ACHN (cell line): Measurements from ENCODE around the gene LEF1.
"Not testable (repeated sequence)": the region's sequence is repeated elsewhere in the genome, so short reads cannot be mapped to it uniquely, and the experiment has no call there.

Source experiments
- DNase-seq: peaks from one replicate; pipeline ENCODE4 v3.0.0-alpha.2; 2015
- in situ Hi-C: cut with HindIII; loops from 2 replicates; pipeline ENCODE4 v1.10.0; 2017; ENCODE audit warnings: low sequenced_read_pairs, low pct_ligation_motif_present, low pct_unique_long_range_greater_than_20kb

Gene LEF1

DNA sequence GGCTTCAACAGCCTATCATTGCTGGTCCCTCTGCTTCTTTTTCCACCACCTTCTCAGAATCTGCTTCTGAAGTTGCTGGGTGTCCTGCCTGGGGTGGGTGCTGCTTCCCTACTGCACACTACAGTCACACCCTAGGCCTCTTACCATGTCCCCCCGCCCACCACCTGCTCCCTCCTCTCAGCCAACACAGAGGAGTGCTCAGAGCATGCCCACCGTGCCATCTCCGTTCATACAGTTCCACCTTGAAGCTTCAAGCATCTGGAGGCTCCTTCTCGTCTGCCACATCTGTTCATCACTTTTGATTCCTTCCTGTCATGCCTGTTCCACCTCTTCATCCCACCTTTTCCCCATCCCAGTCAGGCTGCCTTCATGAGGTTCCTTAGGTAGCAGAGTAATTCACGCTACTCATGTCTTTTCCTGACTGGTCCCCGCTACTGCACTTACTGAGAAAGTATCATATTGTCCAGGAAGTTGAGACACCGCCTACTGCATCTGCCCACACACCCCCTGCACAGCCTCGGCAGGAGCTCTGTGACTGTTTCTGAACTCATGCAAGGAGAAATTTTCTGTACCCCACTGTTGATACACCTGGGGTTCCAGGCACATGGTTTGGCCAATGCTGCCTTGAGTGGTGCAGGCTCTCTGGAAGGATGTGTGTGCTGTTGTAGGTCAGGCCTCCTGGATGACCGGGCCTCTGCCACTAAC is 139.6 kb downstream of the LEF1 start:
- no peak for DNase-seq
- in situ Hi-C loops: no loop called here

DNA sequence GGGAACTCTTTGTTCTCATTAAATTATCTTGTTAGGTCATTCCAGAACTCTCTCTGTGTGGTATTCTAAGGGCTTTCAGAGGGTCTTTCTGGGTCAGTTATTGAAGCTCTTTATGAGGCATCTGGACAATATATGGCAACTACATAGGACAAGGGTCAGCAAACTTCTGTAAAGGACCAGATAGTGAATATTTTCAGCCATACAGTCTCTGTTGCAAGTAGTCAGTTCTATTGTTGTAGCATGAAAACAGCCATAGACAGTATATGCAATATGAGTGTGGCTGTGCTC is 143.9 kb downstream of the LEF1 start:
- no peak for DNase-seq
- in situ Hi-C loops: no loop called here

DNA sequence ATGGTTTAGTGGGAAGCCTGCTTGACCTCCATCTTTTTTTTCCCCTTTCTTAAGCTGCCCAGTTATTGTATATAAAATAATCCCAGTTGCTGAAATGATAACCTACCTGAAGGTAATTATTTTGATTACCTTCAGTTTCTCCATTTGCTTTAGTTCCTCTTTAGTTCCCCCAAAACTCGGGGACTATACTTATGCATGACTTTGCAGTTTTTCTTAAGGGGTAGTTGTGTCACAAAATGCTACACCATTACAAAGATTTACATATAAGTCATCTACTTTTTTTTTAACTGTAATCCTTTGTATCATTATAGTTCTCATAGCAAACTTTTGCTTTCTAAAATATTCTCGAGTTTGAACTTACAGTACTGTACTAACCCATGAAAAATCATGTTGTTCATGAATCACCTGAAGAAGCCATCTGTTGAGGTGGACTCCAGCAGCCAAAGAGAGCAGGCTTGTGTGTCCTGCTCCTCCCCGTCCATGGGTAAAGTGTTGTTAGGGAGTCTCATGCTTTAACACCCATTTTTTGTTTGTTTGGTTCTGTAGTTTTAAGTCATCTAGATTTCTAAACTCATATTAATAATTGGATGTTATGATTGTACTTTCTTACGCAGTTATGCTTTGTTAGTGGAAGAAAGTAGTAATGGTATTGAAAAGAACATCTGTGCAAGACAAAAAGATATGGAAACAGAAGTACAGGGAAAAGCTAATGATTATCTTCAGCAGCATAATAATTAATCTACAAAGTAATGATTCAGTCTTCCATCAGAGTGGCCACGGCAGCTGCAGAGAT is 144.5 kb downstream of the LEF1 start:
- DNase-seq: peak; percentile 6
- in situ Hi-C loops: no loop called here

DNA sequence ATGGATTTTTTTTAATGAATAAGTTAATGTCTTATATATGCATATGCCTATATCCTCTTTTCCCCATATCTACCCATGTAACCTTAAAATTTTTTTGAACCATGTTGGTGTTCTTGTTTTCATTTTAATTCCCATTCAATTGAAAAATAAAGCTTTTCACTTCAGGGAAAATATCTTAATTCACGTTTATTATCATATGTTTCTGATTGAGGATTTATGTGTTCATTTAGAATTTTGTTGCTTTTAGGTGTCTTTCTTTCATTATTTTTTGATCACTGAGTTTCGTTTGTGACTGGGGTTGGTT is 149.9 kb downstream of the LEF1 start:
- in situ Hi-C loops: no loop called here

DNA sequence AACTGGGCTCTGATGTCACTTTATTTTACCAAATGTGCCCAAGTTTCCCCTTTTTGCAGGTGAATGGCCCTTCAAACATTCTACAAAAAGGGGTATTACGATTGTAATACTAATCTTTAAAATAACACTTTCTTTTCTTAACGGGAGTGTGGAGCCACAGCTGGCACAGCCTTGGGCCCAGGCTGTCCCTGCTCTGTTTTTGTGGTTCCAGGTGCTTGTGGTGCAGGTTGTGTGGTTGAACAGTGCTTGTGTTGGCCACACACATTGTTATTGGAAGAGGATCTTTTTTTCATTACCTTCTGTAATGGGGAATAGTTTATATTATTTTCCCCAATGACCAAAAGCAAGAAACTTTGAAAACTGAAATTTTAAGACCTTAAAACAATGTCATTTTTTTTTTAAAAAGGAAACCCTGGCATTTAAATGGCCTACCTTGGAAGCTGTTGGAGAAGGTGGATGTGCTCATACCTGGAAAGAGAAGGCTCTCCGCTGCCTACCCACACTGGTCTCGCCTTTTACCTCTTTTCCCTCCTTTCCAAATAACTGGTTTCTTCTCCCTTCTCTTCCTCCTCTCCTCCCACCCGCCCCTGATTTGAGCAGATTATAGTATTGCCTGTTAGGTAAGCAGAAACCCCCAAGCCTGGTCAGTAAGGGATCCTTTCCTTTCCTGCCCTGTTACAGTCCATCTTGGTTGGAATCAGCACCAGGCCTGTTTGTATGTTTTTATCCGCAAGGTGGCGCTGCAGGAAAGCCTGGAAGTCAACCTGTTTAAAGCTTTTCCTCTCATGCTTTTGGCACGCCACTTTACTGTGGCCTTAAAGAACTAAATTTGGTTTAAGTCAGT is 150.5 kb downstream of the LEF1 start:
- in situ Hi-C loops: no loop called here
- DNase-seq: peak; percentile 64

More for the DNA sequence above, 149.9 kb downstream of the LEF1 start:
- DNase-seq: no peak

DNA sequence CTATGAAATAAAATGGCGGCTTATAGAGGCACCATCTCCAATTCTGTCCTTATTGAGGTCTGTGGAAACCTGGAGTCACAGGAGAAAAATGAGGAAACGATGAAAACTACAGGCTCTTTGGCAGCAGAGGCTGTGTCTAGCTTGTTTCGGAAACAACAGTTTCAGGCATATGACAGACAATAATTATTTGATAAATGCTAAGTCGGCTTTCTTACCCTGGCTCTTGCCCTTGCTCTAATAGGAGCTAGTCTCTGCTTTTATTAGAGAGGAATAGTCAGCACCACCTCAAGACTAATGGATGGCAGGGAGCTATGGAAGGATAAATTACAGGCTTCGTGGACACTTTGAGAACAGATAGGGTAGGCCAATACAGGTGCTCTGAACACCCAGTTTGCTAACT is 154.8 kb downstream of the LEF1 start:
- no peak for DNase-seq
- in situ Hi-C loops: no loop called here

DNA sequence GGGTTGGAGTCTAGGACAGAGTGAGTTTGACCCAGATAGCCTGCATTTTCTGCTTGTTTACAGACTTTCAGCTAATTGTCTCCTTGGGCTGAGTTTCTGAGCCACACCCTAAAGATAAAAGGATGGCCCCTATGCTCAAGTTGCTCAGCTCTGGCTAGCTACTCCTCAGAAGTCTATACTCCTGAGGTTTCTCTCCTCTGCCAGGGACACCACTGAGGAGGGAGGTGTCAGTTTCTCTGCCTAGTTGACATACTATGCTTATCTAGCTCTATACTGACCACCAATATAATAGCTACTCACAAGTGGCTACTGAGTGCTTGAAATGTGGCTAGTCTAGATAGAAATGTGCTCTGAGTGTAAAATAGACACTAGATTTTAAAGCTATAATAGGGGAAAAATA is 155.4 kb downstream of the LEF1 start:
- DNase-seq: no peak
- in situ Hi-C loops: no loop called here

DNA sequence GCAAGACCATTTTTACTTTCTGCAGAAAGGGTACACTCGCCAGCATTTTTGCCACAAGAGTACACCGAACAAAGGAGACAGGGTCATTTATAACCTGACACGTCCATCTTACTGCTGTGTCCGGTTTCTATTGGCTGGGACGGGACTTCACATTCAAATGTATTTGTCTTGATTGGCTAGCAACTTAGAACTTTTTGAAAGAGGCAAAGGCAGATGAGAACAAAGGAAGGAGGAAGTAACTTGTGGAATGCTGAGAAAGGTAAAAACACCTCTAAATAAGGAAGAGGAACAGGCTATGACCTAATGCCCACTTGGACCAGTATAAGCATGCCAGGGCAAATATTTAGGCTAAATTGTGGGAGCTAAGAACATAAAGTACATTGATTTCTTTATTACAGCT is 156.3 kb downstream of the LEF1 start:
- DNase-seq, in situ Hi-C loops: not testable (repeated sequence)

DNA sequence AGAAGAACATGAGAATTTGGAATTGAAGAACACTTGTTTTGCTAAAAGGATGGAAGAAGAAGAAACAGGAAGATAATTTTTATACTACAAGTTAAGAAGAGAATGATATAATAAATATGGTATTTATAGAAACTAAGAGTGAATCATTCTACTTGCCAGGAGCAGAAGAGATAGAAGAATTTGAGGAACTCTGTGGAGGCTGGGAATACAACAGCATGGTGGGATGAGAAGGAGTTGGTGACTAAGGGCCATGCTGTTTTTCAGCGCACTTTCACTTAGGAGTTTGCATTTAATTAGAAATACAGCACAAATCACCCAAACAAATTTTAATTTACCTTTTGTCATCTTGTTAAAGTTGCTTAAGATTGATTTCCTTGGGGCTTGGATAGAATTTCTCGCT is 158.6 kb downstream of the LEF1 start:
- in situ Hi-C loops: no loop called here
- no peak for DNase-seq

DNA sequence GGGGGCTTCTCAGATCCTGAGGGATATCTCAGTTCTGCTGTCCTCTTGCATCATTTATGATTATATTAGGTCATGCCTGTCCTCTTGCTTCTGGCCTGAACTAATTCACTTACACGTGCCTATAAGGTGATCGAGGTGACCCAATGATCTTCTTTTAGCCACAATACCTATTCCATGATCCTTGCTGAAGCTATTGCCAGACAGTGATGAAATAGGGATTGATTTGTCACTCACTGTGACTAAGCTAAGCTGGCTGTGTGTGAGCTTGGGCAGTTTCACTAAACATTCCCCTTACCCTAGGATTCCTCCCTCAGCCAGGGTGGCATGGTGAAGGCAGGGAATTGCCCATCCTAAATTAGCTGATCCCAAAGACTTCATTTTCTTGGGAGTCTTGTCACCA is 160.0 kb downstream of the LEF1 start:
- in situ Hi-C loops: no loop called here
- DNase-seq: no peak

DNA sequence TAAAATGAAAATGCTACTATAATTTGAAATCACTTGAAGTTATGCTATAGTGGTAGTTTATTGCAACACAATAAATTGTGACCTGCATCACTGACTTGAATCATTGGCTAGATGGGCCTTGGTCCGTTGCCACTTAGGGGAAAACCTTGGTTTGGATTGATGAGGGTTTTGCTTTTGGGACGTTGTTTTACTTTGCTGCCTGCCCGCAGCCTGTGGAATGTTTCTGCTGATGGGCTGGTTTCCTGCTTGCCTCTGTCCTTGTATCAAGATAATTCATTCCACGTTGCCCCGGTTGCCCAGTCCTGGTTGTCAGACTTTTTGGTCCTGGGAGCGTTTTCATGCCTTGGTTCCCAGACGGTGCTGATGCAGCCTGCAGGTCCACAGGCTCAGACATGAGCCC is 160.7 kb downstream of the LEF1 start:
- no peak for DNase-seq
- in situ Hi-C loops: no loop called here

DNA sequence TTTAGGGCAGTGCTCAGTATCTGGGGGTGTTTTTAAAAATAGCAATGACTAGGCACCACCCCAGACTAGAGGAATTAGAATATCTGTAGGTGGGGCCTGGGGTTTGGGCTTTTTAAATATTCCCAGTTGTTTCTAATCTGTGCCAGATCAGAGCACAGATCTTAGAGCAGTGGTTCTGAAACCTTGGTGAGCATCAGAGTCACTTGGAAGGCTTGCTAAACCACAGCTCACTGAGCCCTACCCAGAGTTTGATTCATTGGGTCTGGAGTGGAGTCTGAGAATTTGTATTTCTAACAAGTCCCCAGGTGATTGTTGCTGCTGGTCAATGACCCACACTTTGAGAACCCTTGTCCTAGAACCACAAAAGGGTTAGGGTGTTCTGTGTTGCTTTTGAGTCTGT is 162.4 kb downstream of the LEF1 start:
- DNase-seq: no peak
- in situ Hi-C loops: no loop called here

DNA sequence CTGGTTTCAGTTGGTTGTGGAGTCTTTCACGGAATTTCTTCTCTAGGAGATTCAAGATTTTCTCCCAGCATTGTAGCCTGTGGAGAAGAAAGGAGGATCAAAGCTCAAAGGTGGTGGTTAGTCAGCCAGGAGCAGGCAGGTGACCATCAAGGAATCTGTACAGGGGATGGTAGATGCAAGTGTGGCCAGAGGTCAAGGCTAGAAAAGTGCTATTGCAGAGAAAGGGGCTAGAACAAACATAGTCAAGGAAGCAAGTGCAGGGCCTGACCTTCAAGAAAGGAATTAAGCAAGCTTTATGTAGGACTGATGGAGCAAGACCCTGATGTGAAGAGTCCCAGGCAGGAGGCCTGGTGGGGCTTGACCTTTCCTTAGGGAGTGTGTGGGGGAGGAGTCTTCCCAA is 162.9 kb downstream of the LEF1 start:
- no peak for DNase-seq
- in situ Hi-C loops: no loop called here

DNA sequence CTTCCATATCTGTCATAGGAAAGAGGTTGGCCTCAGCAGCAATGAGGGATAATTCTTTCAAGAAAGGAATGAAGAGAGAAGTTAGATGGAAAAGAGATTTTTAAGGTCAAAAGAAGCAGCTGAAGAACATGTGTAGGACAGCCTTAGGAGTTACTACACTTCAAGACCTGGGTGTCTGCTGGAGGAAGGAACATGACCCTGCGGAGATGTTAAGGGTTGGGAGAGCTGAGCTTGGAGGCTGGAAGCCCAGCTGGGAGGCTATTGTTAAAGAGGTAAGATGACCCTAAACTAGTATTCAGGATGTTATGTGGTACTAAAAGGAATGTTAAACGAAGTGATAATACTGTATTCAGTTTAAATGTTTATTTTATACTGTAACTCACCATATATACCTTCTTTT is 164.1 kb downstream of the LEF1 start:
- no peak for DNase-seq
- in situ Hi-C loops: no loop called here

DNA sequence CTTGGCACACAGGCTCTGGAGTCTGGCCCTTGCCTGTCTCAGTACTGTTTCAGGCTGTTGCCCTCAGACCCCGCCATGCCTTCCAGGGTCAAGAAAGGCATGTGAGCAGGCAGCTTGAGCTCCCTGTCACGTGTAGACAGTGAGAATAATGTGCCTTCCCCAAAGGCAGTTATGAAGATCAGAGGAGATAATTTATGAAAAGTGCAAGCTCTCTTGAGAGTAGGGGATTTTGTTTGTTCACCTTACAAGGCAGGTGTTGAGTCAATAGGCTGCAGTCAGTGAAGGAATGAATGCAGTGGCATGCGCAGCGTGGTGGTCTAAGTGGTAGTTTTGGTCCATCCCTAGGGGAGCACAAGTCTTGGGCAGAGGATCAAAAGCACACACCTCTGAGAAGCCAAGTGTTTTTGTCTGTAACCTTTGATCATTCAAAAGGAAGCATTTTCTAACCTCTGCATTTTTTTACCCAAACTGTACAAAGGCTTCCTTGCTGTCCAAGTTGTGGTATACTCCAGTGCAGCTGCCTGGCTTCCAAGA is 164.7 kb downstream of the LEF1 start:
- DNase-seq: no peak
- in situ Hi-C loops: no loop called here

DNA sequence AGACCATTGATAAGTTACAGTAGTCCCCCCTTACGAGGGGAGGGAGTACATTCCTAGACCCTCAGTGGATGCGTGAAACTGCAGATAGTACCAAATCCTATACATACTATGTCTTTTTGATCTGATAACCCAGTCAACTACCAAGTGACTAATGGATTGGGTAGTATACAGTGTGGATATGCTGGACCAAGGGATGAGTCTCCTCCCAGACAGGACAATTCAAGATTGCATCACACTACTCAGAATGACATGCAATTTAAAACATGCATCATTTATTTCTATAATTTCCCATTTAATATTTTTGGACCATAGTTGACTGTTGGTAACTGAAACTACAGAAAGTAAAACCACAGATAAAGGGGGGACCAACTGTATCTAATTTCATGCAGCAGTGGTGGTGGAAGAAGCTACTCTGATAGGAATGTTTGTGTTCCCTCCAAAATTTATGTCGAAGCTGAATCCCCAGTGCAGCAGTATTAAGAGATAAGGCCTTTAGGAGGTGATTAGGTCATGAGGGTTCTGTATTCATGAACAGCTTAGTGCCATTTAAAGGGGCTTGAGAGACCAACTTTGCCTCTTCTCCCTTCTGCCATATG is 167.1 kb downstream of the LEF1 start:
- in situ Hi-C loops: no loop called here
- DNase-seq: no peak

DNA sequence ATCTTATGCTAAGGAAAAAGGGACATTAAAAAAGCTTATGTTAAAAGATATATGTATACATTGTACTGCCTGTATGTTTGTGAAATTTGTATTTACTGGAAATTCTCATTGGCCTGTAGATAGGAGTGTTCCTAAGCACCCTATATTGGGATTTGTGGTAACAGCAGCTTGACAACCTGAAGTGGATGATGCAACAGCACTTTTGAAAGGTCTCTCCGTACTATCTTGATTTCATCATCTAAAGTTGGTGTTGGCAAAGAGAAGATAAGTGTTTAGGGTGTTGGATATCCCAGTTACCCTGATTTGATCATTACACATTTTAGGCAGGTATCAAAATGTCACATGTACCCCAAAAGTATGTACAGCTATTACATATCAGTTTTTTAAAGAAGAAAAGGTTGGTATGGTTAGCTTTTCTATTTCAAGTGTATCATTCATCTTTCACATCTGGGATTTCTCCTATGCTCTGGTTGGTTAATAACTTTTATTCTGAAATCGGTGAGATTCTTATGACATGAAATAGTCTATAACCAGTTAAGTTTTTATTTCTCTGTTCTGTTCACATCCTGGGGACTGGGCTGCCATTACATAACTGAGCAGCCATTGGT is 168.7 kb downstream of the LEF1 start:
- in situ Hi-C loops: no loop called here
- DNase-seq: no peak

DNA sequence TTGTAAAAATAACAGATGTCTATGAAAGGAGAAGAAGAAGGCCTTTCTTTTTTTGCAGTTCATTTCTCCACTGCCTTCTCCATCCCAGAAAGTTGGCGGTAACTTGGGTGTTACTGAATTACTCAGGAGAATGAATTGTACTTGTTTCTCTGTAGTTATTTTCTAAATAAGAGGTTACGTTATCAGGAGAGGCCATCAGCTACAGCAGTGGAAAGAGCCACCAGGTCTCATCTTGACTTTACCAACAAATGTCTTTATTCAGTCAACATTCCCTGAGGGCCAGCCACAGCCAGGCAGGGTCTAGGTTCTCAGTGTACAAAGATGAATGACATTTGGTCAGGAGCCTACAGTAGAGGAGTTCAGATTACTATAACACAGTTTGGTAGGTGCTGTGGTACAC is 170.9 kb downstream of the LEF1 start:
- no peak for DNase-seq
- in situ Hi-C loops: no loop called here
